ENCODE data around the gene CSNK1D. TPM values are rescaled to one million over a fixed set of nuclear protein-coding genes. Genes with fewer than 3 reads are reported as not detected.

Gene CSNK1D
- total RNA-seq, 1 experiment from 2014 or later = 196 TPM

DNA sequence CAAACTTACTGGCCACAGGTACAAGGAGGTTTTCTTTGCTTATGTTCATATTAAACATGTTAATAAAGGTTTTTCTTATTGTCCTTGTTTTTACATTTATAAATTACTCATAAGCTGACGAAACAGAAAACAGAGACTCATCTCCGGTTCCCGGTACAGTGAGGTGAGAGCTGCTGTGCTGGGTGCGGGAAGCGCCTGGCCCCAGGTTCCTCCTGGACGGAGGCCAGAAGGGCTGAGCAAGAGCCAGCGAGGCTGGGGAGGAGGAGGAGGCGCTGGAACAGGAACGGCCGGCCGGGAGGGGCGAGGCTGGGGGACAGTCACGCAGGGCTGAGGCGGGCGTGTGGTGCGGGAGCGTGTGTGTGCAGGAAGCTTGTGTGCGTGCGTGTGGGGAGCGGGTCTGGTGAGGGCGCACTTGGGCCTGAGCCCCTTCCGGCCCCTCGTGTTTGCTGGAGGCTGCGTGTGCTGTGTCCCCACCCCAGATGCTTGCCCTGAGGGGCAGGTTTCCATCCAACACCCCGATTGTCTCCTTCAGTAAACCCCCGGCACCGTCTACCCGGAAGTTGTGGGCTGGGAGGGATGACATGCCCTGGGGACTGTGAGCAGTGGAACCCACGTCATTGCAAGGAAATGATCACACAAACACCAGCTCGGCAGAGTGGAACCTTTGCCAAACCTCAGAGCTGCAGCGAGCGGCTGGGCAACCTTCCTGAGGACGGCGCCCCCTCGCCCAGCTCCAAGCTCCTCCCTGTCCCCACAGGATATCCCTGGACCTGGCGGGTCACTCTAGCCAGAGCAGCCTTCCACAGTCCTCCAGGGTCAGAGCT is 24.4 kb upstream of the CSNK1D start:
- Mint-ChIP-seq H3K27me3 (ENCODE audit: insufficient read depth, unreplicated experiment) (no peaks in the 10 kb centered on the region), H3K4me1 (ENCODE audit: low read depth, unreplicated experiment) (peaks cover 16% of the 10 kb centered on the region), H3K4me3 (ENCODE audit: unreplicated experiment) (no peak overlapping the region), H3K9me3 (ENCODE audit: unreplicated experiment) (no peaks in the 10 kb centered on the region), H3K27ac (ENCODE audit: unreplicated experiment) (no peak overlapping the region), H3K36me3 (ENCODE audit: insufficient read depth, unreplicated experiment) (peaks cover 1% of the 10 kb centered on the region)
- TF ChIP-seq, protein P1, sequence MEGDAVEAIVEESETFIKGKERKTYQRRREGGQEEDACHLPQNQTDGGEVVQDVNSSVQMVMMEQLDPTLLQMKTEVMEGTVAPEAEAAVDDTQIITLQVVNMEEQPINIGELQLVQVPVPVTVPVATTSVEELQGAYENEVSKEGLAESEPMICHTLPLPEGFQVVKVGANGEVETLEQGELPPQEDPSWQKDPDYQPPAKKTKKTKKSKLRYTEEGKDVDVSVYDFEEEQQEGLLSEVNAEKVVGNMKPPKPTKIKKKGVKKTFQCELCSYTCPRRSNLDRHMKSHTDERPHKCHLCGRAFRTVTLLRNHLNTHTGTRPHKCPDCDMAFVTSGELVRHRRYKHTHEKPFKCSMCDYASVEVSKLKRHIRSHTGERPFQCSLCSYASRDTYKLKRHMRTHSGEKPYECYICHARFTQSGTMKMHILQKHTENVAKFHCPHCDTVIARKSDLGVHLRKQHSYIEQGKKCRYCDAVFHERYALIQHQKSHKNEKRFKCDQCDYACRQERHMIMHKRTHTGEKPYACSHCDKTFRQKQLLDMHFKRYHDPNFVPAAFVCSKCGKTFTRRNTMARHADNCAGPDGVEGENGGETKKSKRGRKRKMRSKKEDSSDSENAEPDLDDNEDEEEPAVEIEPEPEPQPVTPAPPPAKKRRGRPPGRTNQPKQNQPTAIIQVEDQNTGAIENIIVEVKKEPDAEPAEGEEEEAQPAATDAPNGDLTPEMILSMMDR (IDR thresholded peaks at IDR 0.05; ENCODE audit: insufficient read depth in 1 of 2, low read depth in 1 of 2, low read length in 1 of 2, severe bottlenecking in 1 of 2, unreplicated experiment in 1 of 2) = no peak
- intact Hi-C loops (cut with micrococcal nuclease; ENCODE audit: unreplicated experiment) = no loop called here
- H3K36me3 ChIP-seq (ENCODE audit: control insufficient read depth, insufficient read depth, low read length) = no peaks in the 10 kb centered on the region
- no TSS peak for BruUV-seq (replicated peaks)
- peaks cover 39% of the 10 kb centered on the region for H3K4me1 ChIP-seq
- no peaks in the 10 kb centered on the region for H3K9me3 ChIP-seq
- POLR2A ChIA-PET = interaction anchor here (0.6 kb wide), 1 partner anchor 767 kb away, joined by 4 read pairs; no protein-coding TSS in a partner anchor
- no peak for DNase-seq
- CTCF ChIA-PET = no interaction called here
- H3K4me3 ChIP-seq (ENCODE audit: low read depth, low read length) = no peak overlapping the region
- H3K27me3 ChIP-seq (replicated peaks; ENCODE audit: control insufficient read depth, insufficient read depth, low read length) = no peaks in the 10 kb centered on the region

DNA sequence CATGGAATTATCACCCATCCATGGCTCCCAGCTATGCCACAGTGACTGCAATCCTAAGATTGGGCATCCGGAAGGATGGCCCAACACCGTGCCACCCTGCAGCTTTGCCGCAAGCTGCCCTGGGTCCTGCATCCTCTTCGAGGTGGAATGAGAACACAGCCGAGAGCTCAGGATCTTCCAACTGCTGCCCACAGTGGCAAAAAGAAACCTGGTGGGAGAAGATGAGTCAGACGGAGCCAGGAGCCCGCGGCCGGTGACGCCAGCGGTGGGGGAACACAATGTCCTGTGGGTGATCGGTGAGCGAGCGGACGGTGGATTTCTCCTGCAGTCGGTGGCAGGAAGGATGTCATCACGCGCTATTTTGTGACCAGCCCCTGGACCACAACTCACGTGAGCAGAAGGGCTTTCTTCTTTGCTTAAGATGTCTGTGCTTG is 23.8 kb upstream of the CSNK1D start:
- Histone ChIP-seq H3K9me3 (no peaks in the 10 kb centered on the region), H3K27me3 (replicated peaks; ENCODE audit: control insufficient read depth, insufficient read depth, low read length) (no peaks in the 10 kb centered on the region), H3K36me3 (ENCODE audit: control insufficient read depth, insufficient read depth, low read length) (no peaks in the 10 kb centered on the region), H3K4me1 (peaks cover 33% of the 10 kb centered on the region), H3K4me3 (ENCODE audit: low read depth, low read length) (no peak overlapping the region)
- intact Hi-C loops (cut with micrococcal nuclease; ENCODE audit: unreplicated experiment) = no loop called here
- no TSS peak for BruUV-seq (replicated peaks)
- DNase-seq = no peak
- ChIA-PET CTCF (interaction anchor here (0.9 kb wide), 1 partner anchor 16 kb away, joined by 3 read pairs; no protein-coding TSS in a partner anchor), POLR2A (no interaction called here)
- H3K36me3 Mint-ChIP-seq (ENCODE audit: insufficient read depth, unreplicated experiment) = peaks cover 7% of the 10 kb centered on the region
- H3K27ac Mint-ChIP-seq (ENCODE audit: unreplicated experiment) = no peak overlapping the region
- H3K4me1 Mint-ChIP-seq (ENCODE audit: low read depth, unreplicated experiment) = peaks cover 16% of the 10 kb centered on the region
- no peaks in the 10 kb centered on the region for H3K9me3 Mint-ChIP-seq (ENCODE audit: unreplicated experiment)
- no peak overlapping the region for H3K4me3 Mint-ChIP-seq (ENCODE audit: unreplicated experiment)
- TF ChIP-seq, protein P1 (IDR thresholded peaks at IDR 0.05; ENCODE audit: insufficient read depth in 1 of 2, low read depth in 1 of 2, low read length in 1 of 2, severe bottlenecking in 1 of 2, unreplicated experiment in 1 of 2) = no peak
- H3K27me3 Mint-ChIP-seq (ENCODE audit: insufficient read depth, unreplicated experiment) = no peaks in the 10 kb centered on the region

DNA sequence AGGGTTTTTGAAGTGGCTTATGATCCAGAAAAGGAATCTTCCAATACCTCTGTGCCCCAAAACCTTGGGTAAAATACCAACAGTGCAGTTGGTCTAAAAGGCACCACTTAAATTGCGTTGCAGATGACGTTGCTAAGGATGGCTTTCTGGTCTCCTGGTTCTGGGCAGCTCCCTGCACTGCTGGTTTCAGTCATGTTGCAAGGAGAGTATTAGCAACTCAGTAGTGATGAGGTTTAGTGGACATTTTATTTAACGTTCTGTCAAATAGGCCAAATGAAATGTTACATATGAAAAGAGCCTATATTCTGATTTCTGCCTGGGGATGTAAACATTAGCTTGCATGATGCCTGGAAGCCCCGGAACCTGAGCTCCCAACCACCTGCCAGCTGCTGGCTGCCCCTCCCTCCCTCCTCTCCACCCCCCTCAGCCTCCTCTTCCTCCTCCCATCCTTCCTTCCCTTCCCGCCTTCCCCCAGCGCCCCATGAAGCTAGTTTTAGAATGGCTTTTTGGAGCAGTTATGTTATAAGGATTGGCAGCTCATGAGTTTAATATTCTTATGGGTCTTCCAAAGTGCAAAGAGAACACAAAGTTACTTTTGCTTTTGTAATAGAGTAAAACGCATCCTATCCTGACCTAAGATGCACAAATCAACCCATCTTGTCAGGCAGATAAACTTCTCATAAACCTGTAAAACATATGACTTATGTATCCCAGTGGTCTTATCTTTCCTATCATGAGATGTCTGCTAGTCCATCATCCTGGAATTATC is 23.2 kb upstream of the CSNK1D start:
- H3K36me3 Mint-ChIP-seq (ENCODE audit: insufficient read depth, unreplicated experiment) = peaks cover 7% of the 10 kb centered on the region
- CTCF ChIA-PET = interaction anchor here (0.9 kb wide), 1 partner anchor 16 kb away, joined by 3 read pairs; no protein-coding TSS in a partner anchor
- intact Hi-C loops (cut with micrococcal nuclease; ENCODE audit: unreplicated experiment) = no loop called here
- no peaks in the 10 kb centered on the region for H3K36me3 ChIP-seq (ENCODE audit: control insufficient read depth, insufficient read depth, low read length)
- H3K4me3 ChIP-seq (ENCODE audit: low read depth, low read length) = no peak overlapping the region
- no peak for DNase-seq
- peaks cover 34% of the 10 kb centered on the region for H3K4me1 ChIP-seq
- no peak overlapping the region for H3K27ac Mint-ChIP-seq (ENCODE audit: unreplicated experiment)
- H3K4me3 Mint-ChIP-seq (ENCODE audit: unreplicated experiment) = no peak overlapping the region
- TF ChIP-seq, protein P1 (IDR thresholded peaks at IDR 0.05; ENCODE audit: insufficient read depth in 1 of 2, low read depth in 1 of 2, low read length in 1 of 2, severe bottlenecking in 1 of 2, unreplicated experiment in 1 of 2) = no peak
- BruUV-seq (replicated peaks) = no TSS peak
- no peaks in the 10 kb centered on the region for H3K27me3 Mint-ChIP-seq (ENCODE audit: insufficient read depth, unreplicated experiment)
- H3K9me3 ChIP-seq = no peaks in the 10 kb centered on the region
- H3K4me1 Mint-ChIP-seq (ENCODE audit: low read depth, unreplicated experiment) = peaks cover 16% of the 10 kb centered on the region
- H3K27me3 ChIP-seq (replicated peaks; ENCODE audit: control insufficient read depth, insufficient read depth, low read length) = no peaks in the 10 kb centered on the region
- POLR2A ChIA-PET = no interaction called here
- no peaks in the 10 kb centered on the region for H3K9me3 Mint-ChIP-seq (ENCODE audit: unreplicated experiment)

All from Caco-2 (cell line).